ENCODE measurements around the gene MAN1C1.
A peak's percentile ranks its signal among the peaks of the same experiment; 100 is the strongest.

The MAN1C1 gene

DNA sequence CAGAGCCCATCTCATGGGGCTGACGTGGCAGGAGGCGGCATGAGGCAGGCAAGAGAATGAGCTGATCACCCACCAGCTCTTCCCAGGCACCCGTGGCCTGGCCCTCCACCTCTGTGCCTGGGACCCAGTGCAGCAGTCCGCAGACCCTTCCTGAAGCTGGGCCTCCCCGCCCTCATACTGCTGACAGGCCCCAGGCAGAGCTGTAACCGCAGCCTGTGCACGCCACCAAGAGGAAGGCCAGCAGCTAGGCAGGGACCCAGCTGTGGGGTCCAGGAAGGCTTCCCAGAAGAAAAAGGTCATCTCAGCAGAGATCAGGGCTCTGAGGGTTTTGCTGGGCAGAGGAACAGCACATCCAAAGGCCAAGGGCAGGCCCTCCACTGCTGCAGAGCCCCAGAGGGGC is 193.3 kb downstream of the MAN1C1 start:
- TF ChIP-seq TAF1 (IDR thresholded peaks at IDR 0.05; ENCODE audit: borderline replicate concordance, low read depth, low read length) (no peak), POLR2AphosphoS5 (IDR thresholded peaks at IDR 0.05; ENCODE audit: low read depth, low read length) (no peak), POLR2A (IDR thresholded peaks at IDR 0.05; ENCODE audit: low read depth, low read length) (no peak)
- no peak for DNase-seq (ENCODE audit: insufficient read length)
- FAIRE-seq, result no peak

- DNase-seq (ENCODE audit: insufficient read length), result peak; percentile 83
- peak; percentile 88 for FAIRE-seq
These were observed 194.0 kb downstream of the MAN1C1 start for GRCh38 chr1:25810341-25811299.

DNA sequence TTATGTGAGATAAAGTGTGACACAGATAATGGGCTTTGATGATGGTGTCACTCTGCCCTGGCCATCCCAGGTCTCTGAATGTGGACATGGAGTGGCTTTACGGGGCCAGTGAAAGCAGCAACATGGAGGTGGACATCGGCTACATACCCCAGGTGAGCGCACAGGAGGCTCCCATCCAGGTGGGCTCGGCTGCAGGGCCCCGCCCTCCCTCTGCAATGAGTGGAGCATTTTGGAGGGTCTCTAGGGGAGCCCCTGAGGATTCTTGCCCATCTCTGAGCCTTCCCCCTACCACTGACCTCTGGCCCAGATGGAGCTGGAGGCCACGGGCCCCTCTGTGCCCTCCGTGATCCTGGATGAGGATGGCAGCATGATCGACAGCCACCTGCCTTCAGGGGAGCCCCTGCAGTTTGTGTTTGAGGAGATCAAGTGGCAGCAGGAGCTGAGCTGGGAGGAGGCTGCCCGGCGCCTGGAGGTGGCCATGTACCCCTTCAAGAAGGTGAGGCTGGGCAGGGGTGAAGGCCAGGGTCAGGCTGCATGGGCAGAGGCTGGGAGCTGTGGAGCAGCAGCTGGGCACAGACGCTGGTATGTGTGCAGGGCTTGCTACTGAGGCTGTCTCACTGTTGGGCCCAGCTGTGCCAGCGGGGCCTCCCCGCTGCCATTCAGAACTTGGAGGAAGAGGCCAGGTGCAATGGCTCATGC is 194.9 kb downstream of the MAN1C1 start:
- FAIRE-seq, result no peak
- no peak for DNase-seq (ENCODE audit: insufficient read length)
- TF ChIP-seq POLR2A (IDR thresholded peaks at IDR 0.05; ENCODE audit: low read depth, low read length), result no peak
- TF ChIP-seq POLR2AphosphoS5 (IDR thresholded peaks at IDR 0.05; ENCODE audit: low read depth, low read length), result no peak

More at GRCh38 chr1:25810341-25811299, 194.0 kb downstream of the MAN1C1 start:
- TF ChIP-seq TAF1 (IDR thresholded peaks at IDR 0.05; ENCODE audit: borderline replicate concordance, low read depth, low read length) (no peak), POLR2A (IDR thresholded peaks at IDR 0.05; ENCODE audit: low read depth, low read length) (no peak), POLR2AphosphoS5 (IDR thresholded peaks at IDR 0.05; ENCODE audit: low read depth, low read length) (no peak)

GRCh38 chr1:25813071-25813733 is 196.6 kb downstream of the MAN1C1 start:
- TF ChIP-seq TAF1 (IDR thresholded peaks at IDR 0.05; ENCODE audit: borderline replicate concordance, low read depth, low read length) (no peak), POLR2AphosphoS5 (IDR thresholded peaks at IDR 0.05; ENCODE audit: low read depth, low read length) (no peak), POLR2A (IDR thresholded peaks at IDR 0.05; ENCODE audit: low read depth, low read length) (no peak)
- FAIRE-seq (no peak), DNase-seq (ENCODE audit: insufficient read length) (no peak)

DNA sequence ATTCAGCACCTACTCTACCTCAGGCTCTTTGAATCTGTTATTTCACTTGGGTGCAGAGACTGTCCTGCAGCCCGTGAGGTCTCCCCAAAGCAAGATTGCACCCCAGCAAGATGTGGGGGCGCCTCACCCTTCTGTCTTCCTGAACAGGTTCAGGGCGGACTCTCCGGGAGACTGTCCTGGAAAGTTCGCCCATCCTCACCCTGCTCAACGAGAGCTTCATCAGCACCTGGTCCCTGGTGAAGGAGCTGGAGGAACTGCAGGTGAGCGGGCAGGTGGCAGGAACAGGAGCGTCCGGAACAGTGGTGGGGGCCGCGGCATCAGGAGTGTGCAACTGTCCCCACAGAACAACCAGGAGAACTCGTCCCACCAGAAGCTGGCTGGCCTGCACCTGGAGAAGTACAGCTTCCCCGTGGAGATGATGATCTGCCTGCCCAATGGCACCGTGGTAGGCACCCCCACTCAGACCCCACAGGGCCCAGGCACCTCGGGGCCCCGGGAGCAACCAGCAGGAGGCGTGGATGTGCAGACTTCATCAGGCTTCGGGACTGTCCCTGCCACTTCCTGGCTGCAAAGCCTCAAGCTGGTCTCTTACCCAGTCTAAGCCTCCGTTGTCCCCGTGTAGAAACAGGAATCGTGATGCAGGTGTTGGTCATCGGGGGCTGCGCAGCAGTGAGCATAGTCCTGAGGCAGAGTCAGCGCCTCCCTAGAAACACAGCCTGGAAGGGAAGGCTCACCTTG is 197.3 kb downstream of the MAN1C1 start:
- DNase-seq (ENCODE audit: insufficient read length) (no peak), FAIRE-seq (no peak)
- TF ChIP-seq TAF1 (IDR thresholded peaks at IDR 0.05; ENCODE audit: borderline replicate concordance, low read depth, low read length), result no peak

DNA sequence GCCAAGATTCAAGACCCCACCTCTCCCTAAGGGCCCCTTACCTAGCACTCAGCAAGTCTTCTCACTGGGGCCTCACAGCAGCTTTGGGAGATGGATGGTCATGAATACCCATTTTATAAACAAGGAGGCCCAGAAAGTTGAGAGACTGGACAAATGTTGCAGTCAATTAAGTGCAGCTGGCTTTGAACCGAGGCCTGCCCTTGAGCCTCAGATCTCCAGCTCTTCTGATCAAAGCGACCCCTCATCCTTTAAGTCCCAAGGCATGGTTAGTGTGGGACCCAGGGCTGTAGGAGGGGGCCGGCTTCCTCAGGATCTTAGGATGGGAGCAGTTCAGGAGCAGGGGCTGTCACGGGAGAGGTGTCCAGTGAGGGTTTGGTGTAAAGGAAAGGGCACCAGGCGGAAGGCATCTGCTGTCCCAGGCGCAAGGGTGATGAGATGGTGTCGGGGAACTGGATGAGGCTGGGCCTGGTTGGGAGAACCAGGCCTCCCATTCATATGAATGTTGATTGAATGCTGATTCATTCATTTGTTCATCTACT is 198.0 kb downstream of the MAN1C1 start:
- DNase-seq (ENCODE audit: insufficient read length), result no peak
- no peak for FAIRE-seq
- TF ChIP-seq POLR2AphosphoS5 (IDR thresholded peaks at IDR 0.05; ENCODE audit: low read depth, low read length) (no peak), POLR2A (IDR thresholded peaks at IDR 0.05; ENCODE audit: low read depth, low read length) (no peak), TAF1 (IDR thresholded peaks at IDR 0.05; ENCODE audit: borderline replicate concordance, low read depth, low read length) (no peak)

- FAIRE-seq (no peak), DNase-seq (ENCODE audit: insufficient read length) (no peak)
- TF ChIP-seq TAF1 (IDR thresholded peaks at IDR 0.05; ENCODE audit: borderline replicate concordance, low read depth, low read length) (no peak), POLR2A (IDR thresholded peaks at IDR 0.05; ENCODE audit: low read depth, low read length) (no peak), POLR2AphosphoS5 (IDR thresholded peaks at IDR 0.05; ENCODE audit: low read depth, low read length) (no peak)
These were observed 198.9 kb downstream of the MAN1C1 start for GRCh38 chr1:25815208-25816111.

DNA sequence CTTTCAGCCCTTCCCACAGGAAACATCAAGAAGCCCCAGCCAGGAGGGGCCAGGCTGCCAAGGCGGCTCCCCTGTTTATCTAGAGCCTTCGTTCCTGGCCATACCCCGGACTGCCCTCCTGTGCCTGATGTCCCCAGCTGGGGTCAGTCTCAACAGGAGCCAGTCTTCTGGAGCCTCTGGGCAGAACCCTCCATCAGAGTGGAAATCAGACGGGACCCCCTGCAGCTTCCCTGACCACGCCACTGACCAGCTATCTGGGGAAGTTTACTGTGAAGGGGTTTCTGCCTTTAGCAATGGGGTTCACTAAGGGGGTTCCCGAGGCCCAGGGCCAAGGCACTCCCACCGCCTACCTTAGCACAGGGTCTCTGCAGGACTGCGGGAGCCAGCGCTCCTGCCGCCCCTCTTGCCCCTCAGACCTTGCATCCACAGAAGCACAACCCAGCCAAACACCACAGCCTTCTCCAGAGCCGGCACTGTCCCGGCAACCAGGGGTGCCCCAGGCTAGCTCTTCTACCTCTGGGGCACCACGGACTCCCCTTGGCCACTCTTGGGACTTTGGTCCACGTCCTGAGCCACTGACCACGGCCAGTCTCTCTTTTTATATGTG is 199.6 kb downstream of the MAN1C1 start:
- no peak for FAIRE-seq
- no peak for DNase-seq (ENCODE audit: insufficient read length)
- no peak for TF ChIP-seq POLR2AphosphoS5 (IDR thresholded peaks at IDR 0.05; ENCODE audit: low read depth, low read length)
- no peak for TF ChIP-seq POLR2A (IDR thresholded peaks at IDR 0.05; ENCODE audit: low read depth, low read length)
- no peak for TF ChIP-seq TAF1 (IDR thresholded peaks at IDR 0.05; ENCODE audit: borderline replicate concordance, low read depth, low read length)

- DNase-seq (ENCODE audit: insufficient read length) (no peak), FAIRE-seq (no peak)
- TF ChIP-seq POLR2AphosphoS5 (IDR thresholded peaks at IDR 0.05; ENCODE audit: low read depth, low read length) (no peak), POLR2A (IDR thresholded peaks at IDR 0.05; ENCODE audit: low read depth, low read length) (no peak), TAF1 (IDR thresholded peaks at IDR 0.05; ENCODE audit: borderline replicate concordance, low read depth, low read length) (no peak)
These were observed 201.4 kb downstream of the MAN1C1 start for GRCh38 chr1:25817840-25818501.

All from GM12892 (cell line).